ENCODE measurements around the gene SIRT7.

Gene SIRT7

GRCh38 chr17:81899514-81900166, 18.3 kb downstream of the SIRT7 start:
- Histone ChIP-seq H3K9me3 (ENCODE audit: control insufficient read depth in 5 of 5, low read length in 5 of 5) (no peaks in the 10 kb centered on the region), H3K4me3 (ENCODE audit: low read depth in 1 of 5, low read length in 5 of 5) (no peak overlapping the region), H3K9ac (ENCODE audit: low read length in 5 of 5) (no peak overlapping the region), H3K27me3 (ENCODE audit: control insufficient read depth in 5 of 5, insufficient read depth in 4 of 5, low read length in 5 of 5) (peaks cover 0 to 3% (median 0%) of the 10 kb centered on the region in 5 donors), H3K27ac (ENCODE audit: low read depth, low read length) (no peak overlapping the region), H3K4me1 (ENCODE audit: control insufficient read depth in 5 of 5, insufficient read depth in 5 of 5, low read length in 5 of 5) (peaks cover 0 to 19% (median 11%) of the 10 kb centered on the region in 5 donors), H3K36me3 (ENCODE audit: control insufficient read depth in 5 of 5, insufficient read depth in 5 of 5, low read length in 5 of 5) (peaks cover 0 to 64% (median 51%) of the 10 kb centered on the region in 5 donors)

- Histone ChIP-seq H3K9me3 (ENCODE audit: control insufficient read depth in 5 of 5, low read length in 5 of 5) (no peaks in the 10 kb centered on the region), H3K36me3 (ENCODE audit: control insufficient read depth in 5 of 5, insufficient read depth in 5 of 5, low read length in 5 of 5) (peaks cover 0 to 63% (median 50%) of the 10 kb centered on the region in 5 donors), H3K27ac (ENCODE audit: low read depth, low read length) (no peak overlapping the region), H3K4me1 (ENCODE audit: control insufficient read depth in 5 of 5, insufficient read depth in 5 of 5, low read length in 5 of 5) (peaks cover 0 to 19% (median 11%) of the 10 kb centered on the region in 5 donors), H3K9ac (ENCODE audit: low read length in 5 of 5) (no peak overlapping the region), H3K4me3 (ENCODE audit: low read depth in 1 of 5, low read length in 5 of 5) (no peak overlapping the region), H3K27me3 (ENCODE audit: control insufficient read depth in 5 of 5, insufficient read depth in 4 of 5, low read length in 5 of 5) (peaks cover 0 to 3% (median 0%) of the 10 kb centered on the region in 5 donors)
Measured at GRCh38 chr17:81898885-81899284, 19.1 kb downstream of the SIRT7 start.

- no peak overlapping the region for H3K27ac ChIP-seq (ENCODE audit: low read depth, low read length)
- H3K36me3 ChIP-seq (ENCODE audit: control insufficient read depth in 5 of 5, insufficient read depth in 5 of 5, low read length in 5 of 5) = peaks cover 0 to 68% (median 50%) of the 10 kb centered on the region in 5 donors
- H3K9ac ChIP-seq (ENCODE audit: low read length in 5 of 5) = no peak overlapping the region
- H3K9me3 ChIP-seq (ENCODE audit: control insufficient read depth in 5 of 5, low read length in 5 of 5) = no peaks in the 10 kb centered on the region
- H3K27me3 ChIP-seq (ENCODE audit: control insufficient read depth in 5 of 5, insufficient read depth in 4 of 5, low read length in 5 of 5) = peaks cover 0 to 3% (median 0%) of the 10 kb centered on the region in 5 donors
- no peak overlapping the region for H3K4me3 ChIP-seq (ENCODE audit: low read depth in 1 of 5, low read length in 5 of 5)
- peaks cover 0 to 19% (median 11%) of the 10 kb centered on the region in 5 donors for H3K4me1 ChIP-seq (ENCODE audit: control insufficient read depth in 5 of 5, insufficient read depth in 5 of 5, low read length in 5 of 5)
Measured at GRCh38 chr17:81898029-81898866, 19.7 kb downstream of the SIRT7 start.

- peaks cover 0 to 64% (median 49%) of the 10 kb centered on the region in 5 donors for H3K36me3 ChIP-seq (ENCODE audit: control insufficient read depth in 5 of 5, insufficient read depth in 5 of 5, low read length in 5 of 5)
- H3K27ac ChIP-seq (ENCODE audit: low read depth, low read length) = no peak overlapping the region
- H3K9ac ChIP-seq (ENCODE audit: low read length in 5 of 5) = no peak overlapping the region
Measured at GRCh38 chr17:81895400-81895799, 22.6 kb downstream of the SIRT7 start.

GRCh38 chr17:81891303-81891552, 26.7 kb downstream of the SIRT7 start:
- H3K4me1 ChIP-seq (ENCODE audit: control insufficient read depth in 5 of 5, insufficient read depth in 5 of 5, low read length in 5 of 5) = peaks cover 5 to 28% (median 25%) of the 10 kb centered on the region in 5 donors
- peak overlapping the region; percentile 54 for H3K27ac ChIP-seq (ENCODE audit: low read depth, low read length)
- H3K4me3 ChIP-seq (ENCODE audit: low read depth in 1 of 5, low read length in 5 of 5) = peak overlapping the region in 4 of 5 donors; percentile 76 to 86 (median 79)
- H3K9me3 ChIP-seq (ENCODE audit: control insufficient read depth in 5 of 5, low read length in 5 of 5) = no peaks in the 10 kb centered on the region
- H3K9ac ChIP-seq (ENCODE audit: low read length in 5 of 5) = peak overlapping the region in 2 of 5 donors; percentile 90 to 93
- peaks cover 0 to 56% (median 46%) of the 10 kb centered on the region in 5 donors for H3K36me3 ChIP-seq (ENCODE audit: control insufficient read depth in 5 of 5, insufficient read depth in 5 of 5, low read length in 5 of 5)
- H3K27me3 ChIP-seq (ENCODE audit: control insufficient read depth in 5 of 5, insufficient read depth in 4 of 5, low read length in 5 of 5) = no peaks in the 10 kb centered on the region

More at GRCh38 chr17:81895400-81895799, 22.6 kb downstream of the SIRT7 start:
- Histone ChIP-seq H3K27me3 (ENCODE audit: control insufficient read depth in 5 of 5, insufficient read depth in 4 of 5, low read length in 5 of 5) (no peaks in the 10 kb centered on the region), H3K4me3 (ENCODE audit: low read depth in 1 of 5, low read length in 5 of 5) (no peak overlapping the region), H3K4me1 (ENCODE audit: control insufficient read depth in 5 of 5, insufficient read depth in 5 of 5, low read length in 5 of 5) (peaks cover 2 to 17% (median 16%) of the 10 kb centered on the region in 5 donors), H3K9me3 (ENCODE audit: control insufficient read depth in 5 of 5, low read length in 5 of 5) (no peaks in the 10 kb centered on the region)

- H3K36me3 ChIP-seq (ENCODE audit: control insufficient read depth in 5 of 5, insufficient read depth in 5 of 5, low read length in 5 of 5) = peaks cover 0 to 60% (median 51%) of the 10 kb centered on the region in 5 donors
- peak overlapping the region; percentile 54 for H3K27ac ChIP-seq (ENCODE audit: low read depth, low read length)
- peaks cover 5 to 28% (median 25%) of the 10 kb centered on the region in 5 donors for H3K4me1 ChIP-seq (ENCODE audit: control insufficient read depth in 5 of 5, insufficient read depth in 5 of 5, low read length in 5 of 5)
- no peaks in the 10 kb centered on the region for H3K9me3 ChIP-seq (ENCODE audit: control insufficient read depth in 5 of 5, low read length in 5 of 5)
- H3K4me3 ChIP-seq (ENCODE audit: low read depth in 1 of 5, low read length in 5 of 5) = peak overlapping the region; percentile 76 to 86 (median 79)
- no peaks in the 10 kb centered on the region for H3K27me3 ChIP-seq (ENCODE audit: control insufficient read depth in 5 of 5, insufficient read depth in 4 of 5, low read length in 5 of 5)
- peak overlapping the region; percentile 81 to 93 (median 90) for H3K9ac ChIP-seq (ENCODE audit: low read length in 5 of 5)
Measured at GRCh38 chr17:81890447-81891302, 27.3 kb downstream of the SIRT7 start.

GRCh38 chr17:81889602-81890001, 28.4 kb downstream of the SIRT7 start:
- Histone ChIP-seq H3K4me3 (ENCODE audit: low read depth in 1 of 5, low read length in 5 of 5) (no peak overlapping the region), H3K36me3 (ENCODE audit: control insufficient read depth in 5 of 5, insufficient read depth in 5 of 5, low read length in 5 of 5) (peaks cover 0 to 60% (median 49%) of the 10 kb centered on the region in 5 donors), H3K9ac (ENCODE audit: low read length in 5 of 5) (peak overlapping the region in 1 of 5 donors; percentile 43), H3K27ac (ENCODE audit: low read depth, low read length) (no peak overlapping the region), H3K27me3 (ENCODE audit: control insufficient read depth in 5 of 5, insufficient read depth in 4 of 5, low read length in 5 of 5) (no peaks in the 10 kb centered on the region), H3K4me1 (ENCODE audit: control insufficient read depth in 5 of 5, insufficient read depth in 5 of 5, low read length in 5 of 5) (peaks cover 5 to 32% (median 30%) of the 10 kb centered on the region in 5 donors), H3K9me3 (ENCODE audit: control insufficient read depth in 5 of 5, low read length in 5 of 5) (no peaks in the 10 kb centered on the region)

- no peak overlapping the region for H3K9ac ChIP-seq (ENCODE audit: low read length in 5 of 5)
- no peak overlapping the region for H3K27ac ChIP-seq (ENCODE audit: low read depth, low read length)
- no peaks in the 10 kb centered on the region for H3K27me3 ChIP-seq (ENCODE audit: control insufficient read depth in 5 of 5, insufficient read depth in 4 of 5, low read length in 5 of 5)
- H3K4me3 ChIP-seq (ENCODE audit: low read depth in 1 of 5, low read length in 5 of 5) = no peak overlapping the region
- peaks cover 0 to 60% (median 44%) of the 10 kb centered on the region in 5 donors for H3K36me3 ChIP-seq (ENCODE audit: control insufficient read depth in 5 of 5, insufficient read depth in 5 of 5, low read length in 5 of 5)
- peaks cover 5 to 37% (median 34%) of the 10 kb centered on the region in 5 donors for H3K4me1 ChIP-seq (ENCODE audit: control insufficient read depth in 5 of 5, insufficient read depth in 5 of 5, low read length in 5 of 5)
- no peaks in the 10 kb centered on the region for H3K9me3 ChIP-seq (ENCODE audit: control insufficient read depth in 5 of 5, low read length in 5 of 5)
Measured at GRCh38 chr17:81888988-81889595, 28.9 kb downstream of the SIRT7 start.

All from subcutaneous abdominal adipose tissue (tissue), 5 donors.